HuH-7 (cell line): ENCODE measurements around the gene HRAS.

Source experiments
- DNase-seq: peaks from one replicate; pipeline ENCODE4 v3.0.0; 2011; ENCODE audit warnings: low spot score

Gene HRAS

GRCh38 chr11:567011-567628, 31.7 kb upstream of the HRAS start:
- no peak for DNase-seq

- no peak for DNase-seq
Measured at GRCh38 chr11:565921-566509, 30.6 kb upstream of the HRAS start.

DNA sequence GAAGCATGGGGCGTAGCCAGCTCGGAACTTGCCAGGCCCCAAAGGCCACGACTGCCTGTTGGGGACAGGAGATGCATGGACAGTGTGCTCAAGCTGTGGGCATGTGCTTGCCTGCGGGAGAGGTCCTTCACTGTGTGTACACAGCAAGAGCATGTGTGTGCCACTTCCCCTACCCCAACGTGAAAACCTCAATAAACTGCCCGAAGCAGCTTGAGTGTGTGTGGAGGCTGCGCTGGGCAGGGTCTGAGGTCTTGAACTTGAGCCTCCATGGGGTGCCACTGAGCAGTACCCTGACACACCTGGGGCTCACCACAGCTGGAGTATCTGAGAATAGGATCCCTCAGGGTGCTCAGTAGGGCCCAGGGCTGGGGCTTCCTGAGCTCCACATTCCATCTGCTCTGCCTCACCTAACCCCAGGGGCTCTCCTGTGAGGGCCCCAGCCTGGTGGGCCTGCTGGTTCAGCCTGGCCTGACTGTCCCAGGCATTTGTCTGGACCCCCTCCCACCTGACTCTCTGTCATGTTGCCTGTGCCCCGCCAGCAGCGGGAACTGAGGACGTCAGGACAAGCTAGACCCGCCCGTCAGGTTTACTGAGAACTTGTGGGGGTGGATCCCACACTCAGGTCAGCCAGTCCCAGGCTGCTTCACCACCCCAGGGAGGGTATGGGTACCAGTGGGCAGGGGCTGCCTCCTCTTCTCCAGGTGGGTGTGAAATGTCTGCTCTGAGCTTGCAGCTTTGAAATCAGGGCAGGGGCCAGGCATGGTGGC, 28.6 kb upstream of the HRAS start:
- no peak for DNase-seq

GRCh38 chr11:563066-563811, 27.9 kb upstream of the HRAS start:
- DNase-seq: no peak

DNA sequence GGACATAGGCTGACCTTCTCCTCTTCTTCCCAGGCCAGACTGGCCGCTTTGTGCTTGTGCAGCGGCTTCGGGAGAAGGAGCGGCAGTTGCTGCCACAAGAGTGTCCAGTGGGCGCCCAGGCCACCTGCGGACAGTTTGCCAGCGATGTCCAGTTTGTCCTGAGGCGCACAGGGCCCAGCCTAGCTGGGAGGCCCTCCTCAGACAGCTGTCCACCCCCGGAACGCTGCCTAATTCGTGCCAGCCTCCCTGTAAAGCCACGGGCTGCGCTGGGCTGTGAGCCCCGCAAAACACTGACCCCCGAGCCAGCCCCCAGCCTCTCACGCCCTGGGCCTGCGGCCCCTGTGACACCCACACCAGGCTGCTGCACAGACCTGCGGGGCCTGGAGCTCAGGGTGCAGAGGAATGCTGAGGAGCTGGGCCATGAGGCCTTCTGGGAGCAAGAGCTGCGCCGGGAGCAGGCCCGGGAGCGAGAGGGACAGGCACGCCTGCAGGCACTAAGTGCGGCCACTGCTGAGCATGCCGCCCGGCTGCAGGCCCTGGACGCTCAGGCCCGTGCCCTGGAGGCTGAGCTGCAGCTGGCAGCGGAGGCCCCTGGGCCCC, 26.8 kb upstream of the HRAS start:
- no peak for DNase-seq

DNA sequence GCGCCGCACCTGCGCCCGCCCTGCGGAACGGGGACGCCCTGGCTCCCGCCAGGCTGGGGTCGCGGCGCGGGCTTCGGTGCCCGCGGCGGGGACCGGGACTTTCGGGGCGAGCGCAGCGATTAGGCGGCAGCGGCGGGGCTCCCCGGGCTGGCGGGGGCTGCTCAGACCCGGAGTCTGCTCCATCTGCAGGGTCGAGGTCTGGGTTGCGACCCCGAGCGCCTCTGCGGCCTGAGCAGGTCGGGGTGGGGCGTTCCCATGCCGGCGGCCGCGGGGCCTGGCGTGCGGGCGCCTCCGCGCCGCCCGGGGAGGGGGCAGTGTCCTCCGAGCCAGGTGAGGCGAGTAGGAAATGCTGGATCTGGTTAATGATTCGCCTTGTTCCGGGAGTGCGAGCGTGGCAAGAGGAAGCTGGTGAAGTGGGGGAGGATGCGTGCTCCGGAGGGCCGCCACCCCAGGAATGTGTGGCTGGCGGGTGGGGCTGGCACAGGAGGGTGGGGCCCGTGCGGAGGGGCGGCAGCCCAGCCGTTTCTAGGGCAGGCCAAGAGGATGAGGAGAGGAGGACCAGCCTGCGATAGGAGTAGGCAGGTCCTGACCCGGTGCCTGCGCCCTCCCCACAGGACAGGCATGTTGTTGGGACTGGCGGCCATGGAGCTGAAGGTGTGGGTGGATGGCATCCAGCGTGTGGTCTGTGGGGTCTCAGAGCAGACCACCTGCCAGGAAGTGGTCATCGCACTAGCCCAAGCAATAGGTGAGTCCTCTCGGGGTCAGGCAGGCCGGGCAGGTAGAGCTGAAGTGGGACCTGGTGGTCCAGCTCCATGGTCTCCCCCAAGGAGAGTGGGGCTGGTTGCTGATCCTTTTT, 26.0 kb upstream of the HRAS start:
- DNase-seq: peak; percentile 74

DNA sequence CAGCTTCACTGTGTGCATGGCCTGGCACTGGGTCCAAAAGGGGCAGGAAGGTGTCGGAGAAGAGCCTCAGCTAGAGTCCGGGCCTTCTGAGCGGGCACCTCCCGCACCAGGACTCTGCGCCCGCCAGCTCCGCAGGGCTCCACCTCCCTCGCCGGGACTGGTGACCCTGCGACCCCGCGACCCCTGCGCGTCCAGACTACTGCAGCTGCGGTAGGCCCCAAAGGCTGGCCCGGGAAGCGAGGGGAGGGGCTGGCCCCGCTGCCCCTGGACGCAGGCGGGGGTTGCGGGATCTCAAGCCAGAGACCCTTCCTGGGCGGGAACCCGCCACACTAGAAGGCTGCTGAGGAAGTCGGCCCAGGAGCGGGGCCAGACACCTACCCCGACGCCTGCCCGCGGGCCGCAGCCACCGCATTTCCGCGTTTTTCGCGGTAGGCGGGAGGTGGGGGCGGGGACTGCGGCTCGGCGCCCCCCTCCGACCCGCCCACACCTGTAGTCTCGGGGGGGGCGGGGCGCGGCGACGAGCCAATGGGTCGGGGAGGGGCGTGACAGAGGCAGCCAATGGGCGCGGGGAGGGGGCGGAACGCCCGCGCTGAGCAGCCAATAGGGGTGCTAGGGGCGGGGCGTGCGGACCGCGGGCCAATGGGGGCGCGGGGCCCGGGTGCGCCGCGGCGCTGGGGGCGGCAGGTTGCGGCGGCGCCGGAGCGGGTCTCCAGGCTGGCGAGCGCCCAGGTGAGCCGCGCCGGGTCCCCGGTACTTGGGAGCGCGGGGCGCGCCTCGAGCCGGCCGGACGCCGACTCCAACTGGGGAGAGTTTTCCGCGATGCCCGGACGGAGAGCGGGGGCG, 25.1 kb upstream of the HRAS start, which contains the start of the genes LMNTD2 and RASSF7:
Gene LMNTD2 (minus strand): TSS at position 434 of the 843 bp plus-strand sequence. CDS start 22 bp downstream, at position 412.
Gene RASSF7 (plus strand): TSS at position 666 of the 843 bp plus-strand sequence. CDS start 799 bp downstream, outside the sequence.
- DNase-seq: peak; percentile 97

DNA sequence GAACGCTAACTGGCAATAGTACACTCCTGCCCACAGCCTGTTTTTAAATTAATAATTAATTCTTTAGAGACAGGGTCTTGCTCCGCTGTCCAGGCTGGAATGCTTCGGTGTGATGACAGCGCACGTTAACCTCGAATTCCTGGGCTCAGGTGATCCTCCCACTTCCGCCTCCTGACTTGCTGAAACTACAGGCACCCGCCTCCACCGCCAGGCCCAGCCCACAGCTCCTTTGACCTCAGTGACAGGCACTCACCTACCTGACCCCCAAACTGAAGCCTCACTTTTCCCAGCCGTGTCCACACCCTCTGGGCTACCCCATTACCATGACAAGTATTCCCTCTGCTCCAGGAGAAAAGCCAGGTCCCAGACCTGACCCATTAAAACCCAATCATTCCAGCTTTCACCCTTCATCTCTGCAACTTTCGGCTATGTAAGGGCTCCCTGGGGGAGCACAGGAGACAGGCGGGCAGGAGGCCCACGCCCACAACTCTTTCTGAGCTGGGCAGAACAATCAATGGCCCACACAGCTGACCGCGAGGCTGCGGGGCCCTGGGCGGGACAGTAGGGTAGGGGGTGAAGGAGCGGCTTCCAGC, 24.4 kb upstream of the HRAS start:
- no peak for DNase-seq

GRCh38 chr11:559020-559620, 23.7 kb upstream of the HRAS start:
- DNase-seq: no peak

GRCh38 chr11:558503-558902, 23.1 kb upstream of the HRAS start:
- DNase-seq: no peak

- DNase-seq: no peak
Measured at GRCh38 chr11:557328-558132, 22.2 kb upstream of the HRAS start.

DNA sequence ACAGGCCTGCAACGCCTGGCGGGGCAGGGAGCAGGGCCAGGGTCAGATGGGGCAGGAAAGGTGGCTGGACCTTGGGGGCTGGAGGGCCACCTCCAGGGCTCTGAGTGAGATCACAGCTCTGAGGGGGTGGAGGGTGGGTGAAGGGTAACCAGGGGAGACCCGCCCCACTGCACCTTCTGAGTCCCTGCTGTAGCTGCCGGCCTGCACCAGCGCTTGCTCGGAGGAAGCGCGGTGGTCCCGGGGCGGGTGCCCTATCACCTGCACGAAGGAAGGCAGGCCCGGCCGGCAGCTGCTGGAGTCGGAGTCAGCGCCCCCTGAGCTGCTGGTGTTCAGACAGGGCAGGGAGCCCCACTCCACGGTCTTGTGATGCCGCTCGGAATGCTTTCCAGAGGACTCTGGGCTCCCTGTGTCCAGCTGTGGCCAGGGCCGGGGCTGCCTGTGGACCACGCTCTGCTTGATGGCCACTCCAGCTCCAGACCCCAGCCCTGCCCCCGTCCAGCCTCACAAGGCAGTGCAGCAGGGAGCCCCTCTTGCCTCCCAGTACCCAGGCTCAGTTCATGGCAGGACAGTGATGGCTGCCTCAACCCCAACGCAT, 21.4 kb upstream of the HRAS start:
- DNase-seq: no peak

- DNase-seq: no peak
Measured at GRCh38 chr11:555780-556661, 20.6 kb upstream of the HRAS start.

GRCh38 chr11:555227-555779, 19.9 kb upstream of the HRAS start:
- no peak for DNase-seq

DNA sequence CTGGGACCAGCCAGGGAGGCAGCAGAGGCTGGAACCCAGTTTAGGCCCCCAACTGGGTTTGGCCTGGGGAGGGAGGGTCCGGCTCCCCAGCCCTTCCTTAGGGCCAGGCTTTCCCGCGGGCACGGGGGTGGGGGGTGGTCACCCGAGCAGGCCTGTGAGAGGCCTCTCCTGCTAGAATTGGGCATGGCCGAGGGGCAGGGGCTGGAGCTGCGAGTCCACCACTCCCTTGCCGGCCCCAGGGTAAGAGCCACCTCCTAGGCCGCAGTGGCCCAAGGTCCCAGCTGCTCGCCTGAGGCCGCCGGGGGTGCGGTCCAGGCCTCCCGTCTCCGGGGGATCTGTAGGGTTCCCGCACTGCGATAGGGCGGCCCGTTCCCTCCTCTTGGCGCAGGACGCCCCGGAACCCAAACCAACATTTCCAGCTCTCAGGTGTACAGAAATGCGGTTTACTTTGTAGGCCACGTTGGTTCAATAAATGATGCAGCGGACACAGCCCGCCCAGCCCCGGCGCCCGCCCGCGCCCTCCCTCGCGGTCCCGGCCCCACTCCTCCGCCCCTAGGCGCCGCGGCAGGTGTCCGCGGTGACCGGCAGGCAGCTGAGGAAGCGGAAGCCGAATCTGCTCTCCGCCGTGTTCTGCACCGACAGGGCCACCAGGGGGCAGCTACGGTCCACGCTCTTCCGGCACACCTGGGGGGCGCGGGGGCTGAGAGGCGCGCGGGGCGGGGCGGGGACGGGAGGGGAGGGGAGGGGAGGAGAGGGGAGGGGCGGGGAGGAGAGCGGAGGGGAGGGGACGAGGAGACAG, 19.3 kb upstream of the HRAS start:
- DNase-seq: peak; percentile 78

DNA sequence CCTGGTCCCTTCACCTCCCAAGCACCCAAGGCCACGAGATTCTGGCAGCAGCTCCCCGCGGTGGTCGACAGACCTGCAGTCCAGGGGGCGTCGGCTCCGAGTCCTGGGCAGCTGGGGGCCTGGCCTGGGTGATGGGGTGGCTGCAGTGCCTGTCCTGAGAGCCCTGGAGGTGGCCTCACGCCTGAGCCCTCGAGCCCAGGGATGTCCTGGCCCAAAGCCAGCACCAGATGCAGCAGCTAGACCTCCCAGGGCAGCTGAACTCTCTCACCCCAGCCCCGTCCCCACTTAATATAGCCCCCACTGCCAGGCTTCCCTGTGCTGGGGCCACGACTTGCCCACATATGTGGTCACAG, 18.6 kb upstream of the HRAS start:
- DNase-seq: no peak
